ENCODE results near the gene ANKRD36C.
"Not testable (repeated sequence)": the region's sequence is repeated elsewhere in the genome, so short reads cannot be mapped to it uniquely, and the experiment has no call there.

GRCh38 chr2:95788642-95789041 lies 203.0 kb downstream of the ANKRD36C start:
- TF ChIP-seq CTCF, POLR2A, POLR2AphosphoS5, EP300 (IDR thresholded peaks at IDR 0.05): not testable (repeated sequence)
